ACC112 (cell line): ENCODE results near the gene SZT2.

Experiments
- H2AFZ ChIP-seq: fragments of 200-600 bp; sonication (generic); one replicate; pipeline ENCODE4 v1.6.0; 2017; ENCODE audit warnings: antibody characterized with exemption, low read length; ENCODE audit not compliant: unreplicated experiment
- H3K27ac ChIP-seq: fragments of 200-600 bp; sonication (generic); 2 replicates; pipeline ENCODE4 v1.5.1; 2014; ENCODE audit warnings: low read depth, mild to moderate bottlenecking, antibody characterized with exemption, low read length, moderate library complexity
- H3K27me3 ChIP-seq: fragments of 200-600 bp; sonication (generic); 2 replicates; pipeline ENCODE4 v1.6.1; 2014; ENCODE audit warnings: mild to moderate bottlenecking, antibody characterized with exemption, low read length, moderate library complexity, mixed read lengths; ENCODE audit not compliant: insufficient read depth
- H3K36me3 ChIP-seq: fragments of 200-600 bp; sonication (generic); 2 replicates; pipeline ENCODE4 v1.6.1; 2016; ENCODE audit warnings: mild to moderate bottlenecking, antibody characterized with exemption, low read length, moderate library complexity, mixed read lengths; ENCODE audit not compliant: insufficient read depth
- H3K4me1 ChIP-seq: fragments of 200-600 bp; sonication (generic); one replicate; pipeline ENCODE4 v1.6.1; 2016; ENCODE audit warnings: low read length, mixed read lengths; ENCODE audit not compliant: insufficient read depth, unreplicated experiment, control insufficient read depth
- H3K4me3 ChIP-seq: fragments of 200-600 bp; sonication (generic); 2 replicates; pipeline ENCODE4 v1.5.1; 2014; ENCODE audit warnings: mild to moderate bottlenecking, low read depth, low read length
- H3K79me2 ChIP-seq: fragments of 200-600 bp; sonication (generic); one replicate; pipeline ENCODE4 v1.6.0; 2016; ENCODE audit warnings: low read length; ENCODE audit not compliant: control insufficient read depth, unreplicated experiment, insufficient read depth

The SZT2 gene

DNA sequence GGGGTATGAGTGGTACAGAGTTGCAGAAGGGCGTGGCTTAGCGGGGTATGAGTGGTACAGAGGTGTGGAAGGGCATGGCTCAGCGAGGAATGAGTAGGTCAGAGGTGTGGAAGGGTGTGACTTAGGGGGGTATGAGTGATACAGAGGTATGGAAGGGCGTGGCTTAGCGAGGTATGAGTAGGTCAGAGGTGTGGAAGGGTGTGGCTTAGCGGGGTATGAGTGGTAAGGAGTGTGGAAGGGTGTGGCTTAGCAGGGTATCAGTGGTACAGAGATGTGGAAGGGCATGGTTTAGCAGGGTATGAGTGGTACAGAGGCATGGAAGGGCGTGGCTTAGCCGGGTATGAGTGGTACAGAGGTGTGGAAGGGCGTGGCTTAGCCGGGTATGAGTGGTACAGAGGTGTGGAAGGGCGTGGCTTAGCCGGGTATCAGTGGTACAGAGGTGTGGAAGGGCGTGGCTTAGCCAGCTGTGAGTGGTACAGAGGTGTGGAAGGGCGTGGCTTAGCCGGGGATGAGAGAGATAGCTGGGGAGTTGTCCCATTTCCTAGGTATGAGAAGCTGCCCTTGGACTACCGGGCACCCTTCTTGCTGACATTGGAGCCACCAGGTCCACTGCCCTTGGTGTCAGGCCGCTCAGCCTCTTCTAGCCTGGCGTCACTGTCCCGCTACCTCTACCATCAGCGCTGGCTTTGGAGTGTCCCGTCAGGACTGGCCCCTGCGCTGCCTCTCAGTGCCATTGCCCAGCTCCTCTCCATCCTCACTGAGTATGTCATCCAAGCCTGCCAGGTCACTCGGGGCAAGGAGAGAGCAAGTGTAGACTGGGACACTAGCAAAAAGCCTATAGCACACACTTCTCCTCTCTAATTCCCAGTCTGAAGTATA, 34.2 kb downstream of the SZT2 start:
- H3K36me3 ChIP-seq = peaks cover 31% of the 10 kb centered on the region; the same call in 1 of the 2 replicates

DNA sequence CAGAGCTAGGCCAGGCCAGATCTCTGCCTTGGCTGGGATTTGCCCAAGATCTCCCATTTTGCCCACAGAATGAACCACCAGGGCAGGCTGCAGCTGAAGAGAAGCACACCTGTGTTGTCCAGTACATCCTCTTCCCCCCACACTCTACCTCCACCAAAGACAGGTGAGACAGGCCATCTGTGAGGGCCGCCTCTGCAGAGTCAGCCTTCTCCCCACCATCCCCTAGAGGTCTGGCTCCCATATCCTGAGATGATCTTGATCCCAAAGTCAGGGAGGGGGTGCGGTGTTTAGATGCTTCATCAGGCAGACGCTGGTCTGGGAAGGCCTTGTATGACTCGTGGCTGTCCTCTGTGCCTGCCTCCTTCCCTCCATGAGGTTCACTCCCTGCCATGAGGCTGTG, 35.3 kb downstream of the SZT2 start:
- Histone ChIP-seq H2AFZ (no peak overlapping the region), H3K27me3 (no peaks in the 10 kb centered on the region), H3K36me3 (peaks cover 26% of the 10 kb centered on the region; the same call in 1 of the 2 replicates), H3K4me1 (no peaks in the 10 kb centered on the region), H3K79me2 (no peaks in the 10 kb centered on the region), H3K27ac (no peak overlapping the region), H3K4me3 (no peak overlapping the region)

More for the DNA sequence above, 34.2 kb downstream of the SZT2 start:
- no peaks in the 10 kb centered on the region for H3K4me1 ChIP-seq
- no peak overlapping the region for H2AFZ ChIP-seq
- no peak overlapping the region for H3K27ac ChIP-seq
- no peaks in the 10 kb centered on the region for H3K27me3 ChIP-seq
- no peak overlapping the region for H3K4me3 ChIP-seq
- no peaks in the 10 kb centered on the region for H3K79me2 ChIP-seq

DNA sequence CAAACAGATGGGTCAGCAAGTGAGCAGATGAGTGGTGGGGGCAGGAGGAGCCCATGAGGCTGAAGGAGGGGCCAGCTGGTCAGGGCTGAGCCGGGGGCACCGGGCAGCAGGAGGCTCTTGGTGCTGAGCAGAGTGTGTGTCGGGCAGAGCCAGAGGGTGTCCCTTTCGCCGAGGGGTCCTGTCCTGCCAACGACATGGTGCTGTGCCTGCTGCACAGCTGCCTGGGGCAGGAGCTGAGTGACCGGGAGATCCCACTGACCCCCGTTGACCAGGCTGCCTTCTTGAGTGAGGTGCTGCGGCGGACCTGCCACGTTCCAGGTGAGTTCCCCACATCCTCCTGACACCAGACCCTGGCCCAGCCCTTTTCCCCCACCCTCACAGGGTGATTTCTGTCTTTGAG, 36.5 kb downstream of the SZT2 start:
- no peaks in the 10 kb centered on the region for H3K79me2 ChIP-seq
- no peaks in the 10 kb centered on the region for H3K4me1 ChIP-seq
- H2AFZ ChIP-seq = no peak overlapping the region
- H3K27me3 ChIP-seq = no peaks in the 10 kb centered on the region
- peaks cover 25% of the 10 kb centered on the region; the same call in 1 of the 2 replicates for H3K36me3 ChIP-seq
- no peak overlapping the region for H3K4me3 ChIP-seq
- no peak overlapping the region for H3K27ac ChIP-seq

DNA sequence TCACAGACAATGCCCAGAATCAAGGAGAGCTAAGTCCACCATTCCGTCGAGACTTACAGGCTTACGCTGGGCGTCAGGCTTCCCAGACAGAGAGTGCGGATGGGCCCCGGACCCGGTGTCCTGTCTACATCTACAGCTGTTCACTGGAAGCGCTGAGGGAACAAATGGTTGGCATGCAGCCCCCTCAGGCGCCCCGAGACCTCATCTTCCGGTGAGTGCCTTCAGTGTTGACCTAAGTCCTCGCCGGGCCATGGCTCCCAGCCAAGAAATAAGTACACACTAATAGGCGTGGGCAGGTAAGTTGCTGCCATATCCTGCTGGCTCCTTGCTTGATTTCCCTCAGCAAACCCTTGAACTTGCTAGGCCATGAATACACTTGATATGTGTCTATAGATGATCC, 37.8 kb downstream of the SZT2 start:
- Histone ChIP-seq H3K4me3 (no peak overlapping the region), H3K27ac (no peak overlapping the region), H3K27me3 (no peaks in the 10 kb centered on the region), H3K36me3 (peaks cover 32% of the 10 kb centered on the region), H3K4me1 (no peaks in the 10 kb centered on the region), H2AFZ (no peak overlapping the region), H3K79me2 (no peaks in the 10 kb centered on the region)

DNA sequence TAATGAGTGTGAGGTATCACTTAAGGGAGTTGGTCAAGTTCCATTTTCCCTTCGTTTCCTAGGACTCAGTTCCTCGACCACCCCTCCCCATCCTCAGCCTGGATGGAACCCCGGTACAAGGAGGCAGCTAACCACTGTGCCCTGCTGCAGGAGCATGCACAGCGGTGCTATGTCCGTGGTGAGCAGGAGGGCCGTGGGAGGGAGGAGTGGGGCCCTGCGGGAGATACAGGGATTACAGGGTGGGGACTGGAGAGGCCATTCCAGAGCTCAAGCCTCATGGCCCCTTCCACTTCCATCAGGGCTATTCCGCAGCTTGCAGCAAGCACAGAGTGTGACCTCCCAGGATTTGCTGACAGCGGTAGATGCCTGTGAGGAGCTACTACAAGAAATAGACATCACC, 38.2 kb downstream of the SZT2 start:
- no peaks in the 10 kb centered on the region for H3K79me2 ChIP-seq
- H3K4me3 ChIP-seq = no peak overlapping the region
- H2AFZ ChIP-seq = no peak overlapping the region
- H3K27me3 ChIP-seq = no peaks in the 10 kb centered on the region
- H3K27ac ChIP-seq = no peak overlapping the region
- H3K36me3 ChIP-seq = peaks cover 32% of the 10 kb centered on the region
- H3K4me1 ChIP-seq = no peaks in the 10 kb centered on the region

DNA sequence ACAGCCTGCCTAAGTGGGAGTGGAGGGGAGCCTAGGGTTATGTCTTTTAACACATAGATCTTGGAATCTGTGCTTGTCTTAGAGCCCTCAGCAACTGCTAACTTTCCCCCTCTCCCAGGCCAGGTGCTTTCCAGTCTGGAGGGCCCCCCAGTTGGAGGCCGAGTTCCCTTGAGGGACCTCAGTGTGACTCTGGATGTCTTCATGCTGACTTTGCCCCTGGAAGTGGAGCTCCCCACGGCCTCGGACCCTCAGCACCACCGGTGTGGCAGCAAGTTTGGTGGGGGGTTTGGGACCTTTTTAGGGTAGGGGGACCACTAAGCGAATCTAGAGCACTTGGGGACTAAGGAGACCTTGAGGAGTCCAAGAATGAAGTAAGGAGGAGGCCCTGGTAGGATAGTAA, 41.1 kb downstream of the SZT2 start:
- H2AFZ ChIP-seq = no peak overlapping the region
- no peaks in the 10 kb centered on the region for H3K79me2 ChIP-seq
- H3K4me3 ChIP-seq = no peak overlapping the region
- H3K36me3 ChIP-seq = peaks cover 25% of the 10 kb centered on the region
- no peaks in the 10 kb centered on the region for H3K4me1 ChIP-seq
- H3K27ac ChIP-seq = no peak overlapping the region
- no peaks in the 10 kb centered on the region for H3K27me3 ChIP-seq

DNA sequence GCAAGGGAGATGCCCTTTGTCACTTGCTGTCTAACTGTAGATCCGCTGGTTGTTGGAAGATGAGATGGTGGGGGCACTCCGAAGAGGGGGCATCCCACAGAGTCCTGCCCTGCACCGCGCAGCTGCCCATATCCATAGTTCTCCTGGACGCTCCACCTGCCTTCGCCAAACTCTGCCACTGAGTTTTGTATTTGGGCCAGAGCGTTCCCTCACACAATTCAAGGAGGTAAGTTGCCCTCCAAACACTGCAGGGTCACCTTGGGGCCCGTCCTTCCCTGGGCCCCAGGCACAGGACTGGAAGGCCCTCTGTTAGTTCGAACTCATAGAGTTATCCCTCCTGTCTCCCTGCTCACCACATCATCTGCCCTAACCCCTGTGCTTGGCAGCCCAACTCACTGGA, 42.0 kb downstream of the SZT2 start:
- Histone ChIP-seq H3K27me3 (no peaks in the 10 kb centered on the region), H3K36me3 (peaks cover 24% of the 10 kb centered on the region), H3K79me2 (no peaks in the 10 kb centered on the region), H3K27ac (no peak overlapping the region), H3K4me3 (no peak overlapping the region), H2AFZ (no peak overlapping the region), H3K4me1 (no peaks in the 10 kb centered on the region)

DNA sequence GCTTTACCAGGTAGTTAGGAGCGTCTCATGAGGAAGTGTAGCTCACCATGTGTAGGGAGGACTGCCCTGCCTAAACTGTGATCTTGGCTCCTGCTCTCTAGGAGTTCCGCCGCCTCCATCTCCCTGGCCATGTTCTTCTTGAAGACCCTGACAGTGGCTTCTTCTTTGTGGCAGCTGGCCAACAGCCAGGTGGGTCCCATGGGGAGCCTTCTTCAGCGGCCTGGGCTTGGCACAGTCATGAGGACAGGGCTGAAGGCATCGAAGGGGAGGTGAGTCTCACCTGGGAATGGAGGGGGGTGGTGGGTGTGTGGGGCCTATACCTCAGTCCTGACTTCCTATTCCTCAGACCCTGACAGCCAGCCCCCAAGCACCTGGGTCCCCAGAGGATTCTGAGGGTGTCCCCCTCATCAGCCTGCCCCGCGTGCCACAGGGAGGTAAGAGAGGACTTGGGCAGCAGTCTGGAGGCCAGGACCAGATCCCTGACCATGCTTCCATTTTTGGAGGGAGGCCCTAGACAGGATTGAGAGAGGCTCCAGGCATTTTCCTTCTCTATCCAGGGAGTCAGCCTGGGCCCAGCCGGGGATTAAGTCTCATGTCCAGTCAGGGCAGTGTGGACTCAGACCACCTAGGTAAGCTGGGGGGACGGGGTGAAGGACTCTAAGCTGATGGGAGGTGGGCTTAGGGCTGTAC, 42.6 kb downstream of the SZT2 start:
- peaks cover 23% of the 10 kb centered on the region for H3K36me3 ChIP-seq
- no peaks in the 10 kb centered on the region for H3K4me1 ChIP-seq
- no peak overlapping the region for H3K27ac ChIP-seq
- no peak overlapping the region for H3K4me3 ChIP-seq
- H3K79me2 ChIP-seq = no peaks in the 10 kb centered on the region
- H3K27me3 ChIP-seq = no peaks in the 10 kb centered on the region
- H2AFZ ChIP-seq = no peak overlapping the region

DNA sequence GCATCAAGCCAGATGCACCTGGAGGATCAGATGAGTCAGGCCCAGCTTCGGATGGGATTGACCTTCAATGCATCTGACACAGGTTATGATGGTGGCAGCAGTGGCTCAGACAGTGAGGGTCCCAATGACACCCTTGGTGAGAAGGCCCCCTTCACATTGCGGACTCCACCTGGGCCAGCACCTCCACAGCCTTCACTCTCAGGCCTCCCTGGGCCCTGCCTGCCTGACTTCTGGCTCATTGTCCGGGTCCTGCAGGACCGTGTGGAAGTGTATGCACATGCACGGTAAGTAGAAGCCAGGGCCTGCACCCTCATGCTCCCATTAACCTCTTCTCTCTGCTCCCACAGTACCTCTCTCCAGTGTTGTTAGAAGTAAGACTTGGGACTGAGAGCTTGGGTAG, 43.2 kb downstream of the SZT2 start:
- no peak overlapping the region for H2AFZ ChIP-seq
- H3K4me1 ChIP-seq = no peaks in the 10 kb centered on the region
- peaks cover 17% of the 10 kb centered on the region for H3K36me3 ChIP-seq

DNA sequence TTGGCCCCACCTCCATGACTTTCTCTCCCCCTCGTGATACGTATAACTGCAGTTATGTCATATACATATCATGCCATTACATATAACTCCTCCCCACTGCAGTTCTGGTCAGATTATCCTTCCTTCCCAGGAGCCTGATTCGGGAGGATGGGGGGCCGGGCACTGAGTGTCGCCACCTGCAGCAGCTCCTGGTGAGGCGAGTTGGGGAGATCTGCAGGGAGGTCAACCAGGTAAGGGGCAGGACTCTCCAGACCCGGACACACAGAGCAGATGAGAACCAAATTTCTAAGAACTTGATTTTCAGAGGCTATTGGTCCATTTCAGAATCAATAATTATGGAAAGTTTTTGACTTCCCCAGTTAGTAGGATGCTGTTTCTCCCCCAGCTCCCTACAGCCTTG, 44.6 kb downstream of the SZT2 start:
- H3K4me1 ChIP-seq = no peaks in the 10 kb centered on the region
- H3K27me3 ChIP-seq = no peaks in the 10 kb centered on the region
- no peak overlapping the region for H3K27ac ChIP-seq
- no peak overlapping the region for H2AFZ ChIP-seq
- H3K36me3 ChIP-seq = peaks cover 14% of the 10 kb centered on the region
- H3K79me2 ChIP-seq = no peaks in the 10 kb centered on the region
- no peak overlapping the region for H3K4me3 ChIP-seq

More for the DNA sequence above, 43.2 kb downstream of the SZT2 start:
- Histone ChIP-seq H3K4me3 (no peak overlapping the region), H3K27me3 (no peaks in the 10 kb centered on the region), H3K79me2 (no peaks in the 10 kb centered on the region), H3K27ac (no peak overlapping the region)
